Astrocyte (in vitro differentiated cells and primary cell): ENCODE data around the gene OSBPL6.

Experiments
- EZH2 ChIP-seq: IDR thresholded peaks from 2 replicates; pipeline ENCODE4 v1.6.1; 2012; ENCODE audit warnings: mild to moderate bottlenecking, low read length, inconsistent platforms; ENCODE audit not compliant: insufficient read depth
- TF ChIP-seq, protein P1 (sequence below): IDR thresholded peaks from 2 replicates; pipeline ENCODE4 v1.5.1; 2011; ENCODE audit warnings: low read depth, mild to moderate bottlenecking, inconsistent platforms, low read length, moderate library complexity; ENCODE audit not compliant: insufficient read depth

DNA sequence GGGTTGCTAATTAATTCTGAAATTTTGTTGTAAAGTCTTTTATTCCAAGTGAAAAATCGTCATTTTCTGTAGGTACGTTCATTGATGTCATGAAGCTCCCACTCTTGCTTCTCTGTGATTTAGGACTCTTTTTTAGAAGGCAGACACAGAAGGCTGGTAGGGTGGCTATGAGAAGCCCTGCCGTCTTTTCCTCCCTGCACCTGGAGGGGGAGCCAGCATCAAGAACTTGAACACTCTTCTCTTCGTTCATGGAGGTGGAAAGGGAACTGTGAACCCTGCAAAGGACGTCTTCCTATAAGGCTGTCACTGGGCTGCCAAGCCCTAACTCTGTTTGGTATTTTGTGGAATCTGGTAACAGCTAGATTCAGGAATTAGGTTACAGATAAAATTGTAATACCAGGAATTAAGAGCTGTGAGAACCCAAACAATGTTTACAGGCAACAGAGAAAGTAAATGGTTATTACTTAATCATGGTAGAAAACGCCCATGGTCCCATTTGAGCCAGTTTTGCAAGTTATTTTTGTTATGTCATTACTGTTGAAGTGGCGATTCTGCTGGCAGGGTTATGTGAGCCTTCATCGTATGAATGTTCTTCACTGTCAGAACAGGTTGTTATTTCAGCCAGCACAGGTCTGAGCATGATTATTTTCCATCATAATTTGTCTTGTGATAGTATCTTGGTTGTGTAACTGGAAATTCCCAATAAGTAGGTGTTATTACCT is 112.2 kb downstream of the OSBPL6 start:
- TF ChIP-seq EZH2: no peak
- TF ChIP-seq, protein P1, sequence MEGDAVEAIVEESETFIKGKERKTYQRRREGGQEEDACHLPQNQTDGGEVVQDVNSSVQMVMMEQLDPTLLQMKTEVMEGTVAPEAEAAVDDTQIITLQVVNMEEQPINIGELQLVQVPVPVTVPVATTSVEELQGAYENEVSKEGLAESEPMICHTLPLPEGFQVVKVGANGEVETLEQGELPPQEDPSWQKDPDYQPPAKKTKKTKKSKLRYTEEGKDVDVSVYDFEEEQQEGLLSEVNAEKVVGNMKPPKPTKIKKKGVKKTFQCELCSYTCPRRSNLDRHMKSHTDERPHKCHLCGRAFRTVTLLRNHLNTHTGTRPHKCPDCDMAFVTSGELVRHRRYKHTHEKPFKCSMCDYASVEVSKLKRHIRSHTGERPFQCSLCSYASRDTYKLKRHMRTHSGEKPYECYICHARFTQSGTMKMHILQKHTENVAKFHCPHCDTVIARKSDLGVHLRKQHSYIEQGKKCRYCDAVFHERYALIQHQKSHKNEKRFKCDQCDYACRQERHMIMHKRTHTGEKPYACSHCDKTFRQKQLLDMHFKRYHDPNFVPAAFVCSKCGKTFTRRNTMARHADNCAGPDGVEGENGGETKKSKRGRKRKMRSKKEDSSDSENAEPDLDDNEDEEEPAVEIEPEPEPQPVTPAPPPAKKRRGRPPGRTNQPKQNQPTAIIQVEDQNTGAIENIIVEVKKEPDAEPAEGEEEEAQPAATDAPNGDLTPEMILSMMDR: peak; percentile 21
